AG09319 (cell line): Measurements from ENCODE around the gene ITPR3.

ENCODE experiments used
- DNase-seq: peaks from one replicate; pipeline ENCODE4 v3.0.0-alpha.2; 2010; ENCODE audit warnings: low read depth; ENCODE audit errors: extremely low read depth
- CTCF ChIP-seq: IDR thresholded peaks from 2 replicates; pipeline ENCODE4 v1.5.1; 2011; ENCODE audit warnings: low read depth, mild to moderate bottlenecking, inconsistent platforms, low read length, moderate library complexity

Gene ITPR3

GRCh38 chr6:33633462-33634158, 12.5 kb downstream of the ITPR3 start:
- TF ChIP-seq CTCF: no peak
- no peak for DNase-seq

DNA sequence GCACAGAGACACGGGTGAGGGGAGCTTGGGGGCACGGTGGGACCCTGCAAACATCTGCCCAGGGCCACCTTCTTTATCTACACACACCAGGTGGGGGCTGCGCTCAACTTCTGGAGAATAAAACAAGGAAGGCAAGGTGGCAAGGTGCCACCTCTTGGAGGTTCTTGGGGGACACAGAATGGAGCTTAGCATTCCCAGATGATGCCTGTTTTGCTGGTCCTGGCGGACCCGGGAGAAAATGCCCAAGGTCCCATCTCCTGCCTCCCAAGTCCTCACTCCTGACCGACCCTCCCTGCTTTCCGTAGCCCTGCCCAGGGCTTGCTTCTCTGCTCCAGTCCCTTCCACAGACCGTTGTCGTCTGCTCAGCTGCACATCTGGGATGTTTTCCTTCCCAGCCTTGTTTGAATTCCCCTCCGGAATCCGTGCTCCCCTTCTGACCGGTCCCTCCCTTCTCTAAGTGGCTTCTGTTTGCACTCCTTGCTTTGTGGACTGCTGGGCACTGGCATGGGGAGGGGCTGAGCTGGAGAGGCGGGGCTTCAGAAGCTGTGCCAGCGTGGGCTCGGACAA, 13.1 kb downstream of the ITPR3 start:
- no peak for TF ChIP-seq CTCF
- DNase-seq: no peak

DNA sequence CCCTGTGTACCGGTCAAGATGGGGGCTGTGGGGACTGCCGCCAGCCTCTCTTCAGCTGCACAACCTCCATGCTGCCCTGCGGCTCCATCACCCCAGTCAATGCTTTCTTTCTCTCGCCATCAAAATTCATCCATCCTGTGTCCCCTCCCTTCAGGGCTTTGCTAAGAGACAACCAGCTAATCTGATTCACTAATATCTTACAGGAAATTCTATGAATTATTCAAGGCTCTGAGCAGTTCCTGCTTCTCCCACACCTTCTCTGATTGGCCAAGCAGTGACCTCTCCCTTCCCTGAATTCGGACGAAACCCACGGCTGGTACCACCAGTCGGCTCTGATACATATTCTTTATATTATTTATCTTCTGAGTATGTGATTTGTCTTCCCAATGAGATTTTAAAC, 13.8 kb downstream of the ITPR3 start:
- TF ChIP-seq CTCF: no peak
- DNase-seq: no peak

GRCh38 chr6:33636655-33637054, 15.5 kb downstream of the ITPR3 start:
- DNase-seq: no peak
- TF ChIP-seq CTCF: no peak

DNA sequence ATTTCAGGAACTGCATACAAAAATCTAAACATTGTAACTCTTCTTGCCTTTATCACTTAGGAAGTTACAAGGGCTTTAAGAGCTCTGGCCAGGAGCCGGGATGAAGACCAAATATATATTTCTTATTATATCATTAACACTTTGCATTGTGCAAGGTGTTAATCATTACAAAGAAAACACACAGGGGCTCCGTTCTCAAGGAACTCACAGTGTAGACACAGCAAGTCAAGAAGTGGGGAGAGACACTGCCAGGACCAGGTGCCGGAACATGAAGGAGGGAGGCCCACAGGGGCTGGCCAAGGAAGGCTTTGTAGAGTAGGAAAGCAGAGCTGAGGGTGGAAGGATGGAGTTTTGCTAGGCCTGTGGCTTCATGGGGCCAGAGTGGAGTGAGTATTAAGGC, 17.4 kb downstream of the ITPR3 start:
- TF ChIP-seq CTCF: no peak
- DNase-seq: no peak

DNA sequence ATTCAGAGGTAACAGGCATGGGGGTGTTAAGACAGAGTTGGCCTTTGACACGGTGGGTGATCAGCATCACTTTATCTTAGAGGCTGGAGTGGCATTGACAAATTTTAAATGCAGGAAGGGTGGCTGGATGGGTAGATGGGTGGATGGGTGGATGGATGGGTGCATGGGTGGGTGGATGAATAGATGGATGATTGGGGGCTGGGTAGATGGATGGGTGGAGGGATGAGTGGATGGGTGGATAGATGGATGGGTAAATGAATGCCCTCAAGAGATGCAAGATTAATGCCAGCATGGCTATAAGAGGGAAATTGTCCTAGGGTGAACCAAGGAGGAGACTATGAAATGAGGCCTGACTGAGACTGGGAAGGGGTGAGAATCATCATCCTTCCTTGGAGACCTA, 18.4 kb downstream of the ITPR3 start:
- no peak for TF ChIP-seq CTCF
- DNase-seq: no peak

DNA sequence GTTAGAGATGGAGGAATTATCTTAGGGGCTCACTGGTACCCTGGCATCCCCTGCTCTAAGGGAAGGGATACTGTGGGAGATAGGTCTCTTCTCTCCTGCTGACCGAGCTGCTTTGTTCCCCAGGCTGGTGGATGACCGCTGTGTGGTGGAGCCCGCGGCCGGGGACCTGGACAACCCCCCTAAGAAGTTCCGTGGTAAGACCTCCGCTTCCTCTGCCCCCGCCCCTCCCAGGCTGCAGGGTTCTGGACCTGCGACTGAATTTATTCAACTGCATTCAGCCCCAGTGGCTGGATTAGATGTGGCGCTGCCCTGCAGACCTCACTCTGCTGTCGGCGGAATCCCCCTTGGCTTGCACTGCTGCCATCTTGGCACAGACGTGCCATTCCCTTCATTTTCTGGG, 19.2 kb downstream of the ITPR3 start:
- DNase-seq: no peak
- TF ChIP-seq CTCF: no peak
